ENCODE results near the gene HOXA3. TPM values are rescaled to one million over a fixed set of nuclear protein-coding genes. Genes with fewer than 3 reads are reported as not detected.

Gene HOXA3
- total and polyA plus RNA-seq, 2 of the 8 experiments (the other 6 are each of a cell fraction or from before 2014, with no cell fraction given), result not detected

- Histone ChIP-seq H3K23me2 (ENCODE audit: low read depth, low read length) (peaks cover 5% of the 10 kb centered on the region; the same call in 1 of the 2 replicates), H3K56ac (replicated peaks; ENCODE audit: insufficient read length, low read depth, low read length) (no peak overlapping the region), H3K79me2 (ENCODE audit: control insufficient read depth in 1 of 2, insufficient read depth in 2 of 2, low read length in 2 of 2) (no peaks in the 10 kb centered on the region), H3K4me1 (replicated peaks in 1 of 4; ENCODE audit: control insufficient read depth in 3 of 4, insufficient read depth in 4 of 4, low read length in 3 of 4) (peaks cover 2 to 24% (median 13%) of the 10 kb centered on the region in 4 experiments), H3K23ac (ENCODE audit: insufficient read length) (no peak overlapping the region), H4K5ac (ENCODE audit: insufficient read length, low read depth, low read length) (no peak overlapping the region), H4K91ac (replicated peaks; ENCODE audit: insufficient read length, low read length) (no peak overlapping the region), H2BK20ac (ENCODE audit: low read length) (no peak overlapping the region), H2AK5ac (ENCODE audit: low read depth, low read length) (no peak overlapping the region), H2BK5ac (ENCODE audit: low read depth, low read length) (no peak overlapping the region), H3K9me3 (ENCODE audit: insufficient read depth in 2 of 2, low read depth in 1 of 2, low read length in 1 of 2) (no peaks in the 10 kb centered on the region), H4K20me1 (replicated peaks in 1 of 2; ENCODE audit: control insufficient read depth in 1 of 2, insufficient read depth in 2 of 2, low read length in 2 of 2) (peaks cover 15 to 32% of the 10 kb centered on the region in 2 experiments), H3K18ac (ENCODE audit: extremely low read depth, low read length) (no peak overlapping the region), H3K4ac (replicated peaks; ENCODE audit: insufficient read length, low read depth, low read length) (no peak overlapping the region), H3K9ac (replicated peaks in 1 of 4; ENCODE audit: extremely low read depth in 1 of 4, low read depth in 3 of 4, low read length in 3 of 4) (no peak overlapping the region), H3K27ac (ENCODE audit: low read depth, low read length) (no peak overlapping the region), H2BK15ac (ENCODE audit: low read length) (no peak overlapping the region), H4K8ac (ENCODE audit: extremely low read depth, insufficient read depth, low read length) (no peak overlapping the region), H3K4me2 (ENCODE audit: insufficient read depth in 1 of 2, low read depth in 2 of 2, low read length in 2 of 2) (no peak overlapping the region; a peak in 1 of 4 replicates), H2BK12ac (ENCODE audit: low read depth, low read length) (no peak overlapping the region), H3K79me1 (ENCODE audit: low read depth, low read length) (no peaks in the 10 kb centered on the region), H3K27me3 (replicated peaks in 1 of 4; ENCODE audit: control insufficient read depth in 3 of 4, extremely low read depth in 1 of 4, insufficient read depth in 3 of 4, low read length in 3 of 4) (peaks cover 86 to 100% (median 96%) of the 10 kb centered on the region in 4 experiments), H3K4me3 (ENCODE audit: extremely low read depth in 1 of 4, insufficient read depth in 2 of 4, low read depth in 3 of 4, low read length in 4 of 4) (no peak overlapping the region), H2BK120ac (replicated peaks; ENCODE audit: low read depth, low read length) (no peak overlapping the region), H2AFZ (ENCODE audit: low read length) (no peak overlapping the region), H3K14ac (ENCODE audit: insufficient read length) (no peak overlapping the region), H3K36me3 (ENCODE audit: control insufficient read depth in 2 of 4, insufficient read depth in 4 of 4, low read length in 3 of 4) (no peaks in the 10 kb centered on the region; a peak in 1 of 8 replicates)
- CTCF ChIA-PET (ENCODE audit: partially characterized antibody), result interaction anchor here (0.7 to 12.1 kb wide), 6 partner anchors 11 to 398 kb away, joined by 3 to 123 read pairs (median 4); partner anchors contain the start of genes HOXA5 and HOXA6
- TF ChIP-seq RNF2 (IDR thresholded peaks at IDR 0.05; ENCODE audit: borderline replicate concordance, low read depth, low read length, missing control alignments, poor library complexity, severe bottlenecking) (peak; percentile 66), EZH2 (IDR thresholded peaks at IDR 0.05; ENCODE audit: low read depth, low read length, severe bottlenecking) (peak; percentile 92), SUZ12 (IDR thresholded peaks at IDR 0.05; ENCODE audit: low read length) (peak; percentile 96), SIN3A (conservative IDR thresholded peaks at IDR 0.05 in 1 of 2, IDR thresholded peaks at IDR 0.05 in 1 of 2; ENCODE audit: low read depth in 1 of 2, low read length in 2 of 2) (no peak), CBX8 (IDR thresholded peaks at IDR 0.05; ENCODE audit: borderline replicate concordance, low read depth, low read length) (peak; percentile 34; the same call in 1 of the 2 replicates)
- DNase-seq (ENCODE audit: low read depth in 1 of 2, low spot score in 2 of 2) (no peak), FAIRE-seq (no peak)
- 13% methylated on average over 24 of the region's 29 CpGs; no CpG with 5 or more reads in 1 of the 2 experiments for WGBS, 2 experiments (ENCODE audit: extremely low coverage in 1 of 2, insufficient coverage in 1 of 2, insufficient read length in 1 of 2, insufficient replicate concordance in 2 of 2, low coverage in 1 of 2, low lambda C conversion rate in 2 of 2, missing lambda C conversion rate in 1 of 2)
- POLR2A ChIA-PET (ENCODE audit: partially characterized antibody), result interaction anchor here (0.8 kb wide), 1 partner anchor 10 kb away, joined by 3 read pairs; no protein-coding TSS in a partner anchor
Measured at GRCh38 chr7:27094304-27095049, 57.9 kb downstream of the HOXA3 start.
